ENCODE results near the gene ZFP91.

DNA sequence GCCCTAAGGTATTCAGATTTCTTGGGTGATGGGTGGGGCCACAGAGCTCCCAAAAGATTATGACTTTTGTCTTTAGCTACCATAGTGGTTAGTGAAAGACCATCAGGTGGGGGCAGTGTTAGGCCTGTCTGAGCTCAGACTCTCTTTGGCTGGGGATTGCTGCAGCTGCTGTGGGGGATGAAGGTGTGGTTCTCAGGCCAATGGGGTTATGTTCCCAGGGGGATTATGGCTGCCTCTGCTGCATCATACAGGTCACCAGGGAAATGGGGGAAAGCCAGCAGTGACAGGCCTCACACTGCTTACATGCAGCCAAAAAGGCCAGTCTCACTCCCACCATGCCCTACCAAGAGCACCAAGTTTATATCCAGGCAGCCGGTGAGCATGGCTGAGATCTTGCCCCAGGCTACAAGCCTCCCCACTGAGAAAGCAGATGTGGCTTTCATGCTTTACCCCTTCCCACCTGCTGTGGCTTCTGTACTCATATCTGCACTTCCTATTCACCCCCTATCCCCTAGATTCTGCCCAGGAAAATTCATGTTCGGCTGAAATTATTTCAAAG lies 68.4 kb downstream of the ZFP91 start:
- TF ChIP-seq, protein P1, sequence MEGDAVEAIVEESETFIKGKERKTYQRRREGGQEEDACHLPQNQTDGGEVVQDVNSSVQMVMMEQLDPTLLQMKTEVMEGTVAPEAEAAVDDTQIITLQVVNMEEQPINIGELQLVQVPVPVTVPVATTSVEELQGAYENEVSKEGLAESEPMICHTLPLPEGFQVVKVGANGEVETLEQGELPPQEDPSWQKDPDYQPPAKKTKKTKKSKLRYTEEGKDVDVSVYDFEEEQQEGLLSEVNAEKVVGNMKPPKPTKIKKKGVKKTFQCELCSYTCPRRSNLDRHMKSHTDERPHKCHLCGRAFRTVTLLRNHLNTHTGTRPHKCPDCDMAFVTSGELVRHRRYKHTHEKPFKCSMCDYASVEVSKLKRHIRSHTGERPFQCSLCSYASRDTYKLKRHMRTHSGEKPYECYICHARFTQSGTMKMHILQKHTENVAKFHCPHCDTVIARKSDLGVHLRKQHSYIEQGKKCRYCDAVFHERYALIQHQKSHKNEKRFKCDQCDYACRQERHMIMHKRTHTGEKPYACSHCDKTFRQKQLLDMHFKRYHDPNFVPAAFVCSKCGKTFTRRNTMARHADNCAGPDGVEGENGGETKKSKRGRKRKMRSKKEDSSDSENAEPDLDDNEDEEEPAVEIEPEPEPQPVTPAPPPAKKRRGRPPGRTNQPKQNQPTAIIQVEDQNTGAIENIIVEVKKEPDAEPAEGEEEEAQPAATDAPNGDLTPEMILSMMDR (IDR thresholded peaks at IDR 0.05), result no peak
- no peak for TF ChIP-seq EP300 (IDR thresholded peaks at IDR 0.05)

All from tibial nerve (tissue), 4 donors.